Stimulated activated naive CD4-positive, alpha-beta T cell (primary cell): ENCODE measurements around the gene CCR3.

Experiments
- DNase-seq, 6 experiments: peaks; one replicate each; lab custom pipeline; 2025; lab: John Stamatoyannopoulos, UW

The CCR3 gene

DNA sequence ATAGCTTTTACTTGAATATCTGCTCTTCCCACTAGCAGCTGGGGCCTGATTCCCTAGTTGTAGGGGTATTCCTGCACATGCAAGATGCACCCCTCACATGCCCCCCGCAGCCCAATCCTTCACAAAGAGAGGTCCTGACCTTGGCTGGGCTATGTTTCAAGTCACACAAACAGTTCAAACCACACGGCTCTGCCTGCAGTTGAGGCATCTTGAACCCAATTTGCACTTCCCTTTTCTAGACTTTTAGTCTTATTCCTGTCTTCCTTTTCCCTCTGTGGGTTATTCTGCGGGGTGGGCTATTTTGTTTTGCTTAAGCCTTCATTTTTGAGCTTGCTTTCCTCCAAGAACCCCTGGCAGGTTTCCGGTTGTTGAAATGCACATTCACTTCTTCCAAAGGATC lies 20.9 kb upstream of the CCR3 start:
- DNase-seq, result no peak

DNA sequence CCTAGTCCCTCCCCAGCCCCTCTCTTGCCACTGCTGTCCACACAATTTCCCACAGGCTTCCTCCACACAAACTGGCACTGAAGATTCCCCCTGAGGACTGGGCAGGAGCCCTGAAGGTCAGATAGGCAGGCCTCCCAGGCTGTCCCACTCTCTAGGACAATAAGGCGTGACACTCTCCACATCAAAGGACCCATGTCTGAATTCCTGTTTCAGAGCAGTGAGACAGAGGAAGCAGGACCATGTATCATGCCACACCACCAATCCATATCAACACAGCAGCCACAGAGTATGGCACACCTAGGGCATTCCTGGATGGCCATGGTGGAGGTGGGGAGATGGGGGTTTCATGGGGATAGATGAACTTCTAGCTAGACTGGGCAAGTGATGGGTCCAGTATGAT lies 20.3 kb upstream of the CCR3 start:
- no peak for DNase-seq

GRCh38 chr3:46222435-46223161 lies 19.7 kb upstream of the CCR3 start:
- DNase-seq, result no peak

DNA sequence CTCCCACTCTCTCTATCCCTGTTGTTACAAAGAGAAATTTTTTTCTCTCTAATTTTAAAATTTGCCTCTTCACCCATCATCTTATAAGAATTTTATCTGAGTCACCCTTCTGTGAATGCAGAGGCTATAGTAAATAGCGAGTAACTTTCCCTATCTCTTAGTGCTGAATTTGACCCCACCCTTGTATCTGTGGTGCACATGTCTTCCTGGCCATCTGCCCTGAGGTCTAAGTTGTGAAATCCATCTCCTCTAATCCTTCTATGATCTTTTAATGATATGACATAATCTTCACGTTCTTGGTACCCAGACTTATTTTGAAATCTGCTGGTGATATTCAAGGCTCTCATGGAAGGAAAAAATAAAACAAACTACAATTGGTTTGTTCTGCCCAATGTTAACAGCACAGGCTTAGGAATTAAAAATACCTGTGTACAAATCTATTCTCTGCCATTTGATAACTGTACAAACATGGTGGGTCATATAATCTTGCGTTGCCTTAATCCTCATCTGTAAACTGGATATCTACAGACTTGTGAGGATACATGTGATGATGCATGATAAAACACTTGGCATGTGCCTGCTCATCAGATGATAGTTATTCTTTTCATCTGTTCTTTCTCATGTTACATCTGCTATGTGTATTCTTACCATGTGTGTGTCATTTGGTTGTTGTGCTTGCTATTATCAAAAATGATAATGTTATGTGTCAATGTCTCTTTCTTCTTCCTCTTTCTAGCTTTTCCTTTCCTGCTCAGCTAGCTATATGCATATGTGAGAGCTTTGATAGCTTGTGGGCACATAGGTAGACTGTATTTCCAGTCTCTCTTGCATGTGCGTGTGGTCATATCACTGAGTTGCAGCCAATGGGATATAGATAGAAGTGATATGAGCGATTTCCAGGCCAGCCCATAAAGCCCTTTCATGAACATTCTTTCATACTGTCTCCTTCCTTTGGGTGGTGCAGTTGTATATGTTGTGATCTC lies 13.7 kb upstream of the CCR3 start:
- no peak for DNase-seq

DNA sequence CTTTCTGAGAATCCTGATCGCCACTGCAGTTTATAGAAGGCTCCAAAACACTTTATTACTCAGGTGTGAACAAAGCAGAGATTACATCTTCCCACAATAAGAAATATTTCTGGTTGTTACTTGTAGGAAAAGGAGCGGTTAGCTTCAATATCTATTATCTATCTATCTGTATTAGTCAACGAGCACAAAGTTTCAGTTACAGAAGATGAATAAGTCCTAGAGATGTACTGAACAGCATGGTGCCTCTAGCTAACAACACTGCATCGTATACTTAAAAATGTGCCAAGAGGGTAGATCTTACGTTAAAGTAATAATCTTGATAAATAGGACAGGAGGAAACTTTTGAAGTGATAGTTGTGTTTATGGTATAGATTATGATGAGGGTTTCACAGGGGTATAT lies 10.9 kb upstream of the CCR3 start:
- no peak for DNase-seq

- no peak for DNase-seq
Observed at GRCh38 chr3:46233194-46233593, 9.1 kb upstream of the CCR3 start.

DNA sequence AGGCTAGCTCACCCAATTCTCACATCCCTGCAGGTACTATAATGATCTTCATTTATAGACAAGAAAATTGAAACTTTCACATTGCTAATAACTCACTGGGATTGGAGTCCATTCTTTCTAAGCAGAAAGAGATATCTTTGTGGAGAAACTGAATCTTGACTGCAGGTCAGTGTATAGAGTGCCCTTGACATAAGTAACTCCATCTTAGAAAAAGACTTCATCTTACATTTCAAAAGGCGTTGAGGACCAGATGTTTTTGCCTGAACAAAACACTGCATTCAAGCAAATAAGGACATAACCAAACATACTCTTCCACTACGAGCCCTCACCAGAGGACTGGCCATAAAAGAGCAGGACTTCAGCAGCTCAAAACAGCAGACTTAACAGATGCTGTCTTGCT lies 6.8 kb upstream of the CCR3 start:
- no peak for DNase-seq

- DNase-seq, result no peak
Observed at GRCh38 chr3:46236294-46237054, 5.8 kb upstream of the CCR3 start.

DNA sequence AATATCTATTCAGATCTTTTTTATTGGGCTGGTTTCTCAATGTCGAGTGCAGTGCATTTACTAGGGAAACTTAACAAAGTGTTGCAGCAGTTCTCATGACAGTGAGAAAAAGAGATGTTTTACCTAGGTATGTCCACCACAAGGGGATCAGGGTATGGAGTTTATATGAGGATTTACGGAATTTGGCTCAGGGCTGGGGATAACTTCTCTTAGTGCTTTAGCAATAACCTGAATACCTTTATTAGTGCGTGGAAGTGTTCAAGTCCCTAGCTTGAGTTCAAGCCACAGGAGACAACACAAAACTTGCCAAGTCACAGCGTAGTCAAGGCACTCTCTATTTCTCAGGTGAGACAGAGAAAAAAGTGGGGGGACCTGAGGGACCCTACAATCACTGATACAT lies 3.9 kb upstream of the CCR3 start:
- DNase-seq, result no peak

- DNase-seq, result no peak
Observed at GRCh38 chr3:46239301-46239938, 2.8 kb upstream of the CCR3 start.

GRCh38 chr3:46239952-46240351 lies 2.3 kb upstream of the CCR3 start:
- DNase-seq, result no peak

GRCh38 chr3:46243560-46243959 lies 1.3 kb downstream of the CCR3 start:
- DNase-seq, result no peak

GRCh38 chr3:46245146-46245545 lies 2.9 kb downstream of the CCR3 start:
- no peak for DNase-seq

DNA sequence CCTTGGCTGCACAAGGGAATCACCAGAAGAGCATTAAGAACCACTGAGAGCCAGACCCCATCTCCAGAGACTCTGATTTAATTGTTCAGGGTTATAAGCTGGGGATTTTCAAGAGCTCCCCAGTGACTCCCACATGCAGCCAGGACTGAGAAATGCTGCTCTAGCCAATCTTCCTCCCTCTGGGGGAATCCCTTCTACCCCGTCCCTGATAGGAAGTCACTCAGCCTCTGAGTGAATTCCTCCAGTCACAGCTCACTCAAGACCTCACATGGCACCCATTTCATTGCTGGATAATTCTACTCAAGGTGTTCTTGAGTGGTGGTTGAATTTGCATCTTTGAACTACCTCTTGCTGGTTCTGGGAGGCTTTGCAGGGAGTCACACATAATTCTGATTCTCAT lies 10.7 kb downstream of the CCR3 start:
- DNase-seq, result no peak

DNA sequence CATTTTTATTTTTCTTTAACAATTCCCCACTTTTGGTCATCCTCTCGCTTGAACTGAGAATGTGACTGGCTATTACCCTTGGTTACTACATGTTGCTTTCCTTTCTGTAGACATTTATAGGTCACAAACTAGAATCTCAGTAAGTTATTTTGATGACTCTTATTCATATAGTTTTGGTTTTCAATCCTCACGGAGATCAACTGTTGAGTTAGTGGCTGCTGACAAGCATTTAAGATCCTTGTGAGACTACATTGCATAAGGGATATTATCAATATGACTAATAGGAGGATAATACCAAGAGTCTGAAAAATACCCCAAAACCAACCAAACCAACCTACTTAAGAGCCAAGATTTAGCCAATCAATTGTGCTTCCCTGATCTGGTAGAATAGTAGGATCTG lies 16.3 kb downstream of the CCR3 start:
- no peak for DNase-seq

- DNase-seq, result no peak
Observed at GRCh38 chr3:46261926-46262594, 19.8 kb downstream of the CCR3 start.

- DNase-seq, result no peak
Observed at GRCh38 chr3:46264002-46264401, 21.7 kb downstream of the CCR3 start.

- no peak for DNase-seq
Observed at GRCh38 chr3:46266598-46266997, 24.3 kb downstream of the CCR3 start.

DNA sequence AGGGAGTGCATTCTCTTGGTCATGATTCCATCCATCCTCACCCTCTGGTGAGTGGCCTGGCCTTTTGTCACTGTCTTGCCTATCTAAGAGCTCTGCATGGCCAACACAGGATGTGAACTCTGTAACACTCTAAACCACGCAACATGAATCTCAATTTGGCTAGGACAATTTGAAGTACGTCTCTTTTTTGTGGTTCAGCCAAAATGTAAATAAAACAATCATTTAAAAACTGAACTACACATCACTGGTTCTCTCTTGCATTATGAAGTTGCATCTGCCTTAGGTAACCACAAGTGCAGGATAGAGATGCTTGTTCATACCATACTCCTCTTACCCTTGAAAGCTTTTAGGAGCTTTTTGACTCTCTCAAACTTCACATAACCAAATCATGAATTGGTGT lies 27.3 kb downstream of the CCR3 start:
- no peak for DNase-seq

DNA sequence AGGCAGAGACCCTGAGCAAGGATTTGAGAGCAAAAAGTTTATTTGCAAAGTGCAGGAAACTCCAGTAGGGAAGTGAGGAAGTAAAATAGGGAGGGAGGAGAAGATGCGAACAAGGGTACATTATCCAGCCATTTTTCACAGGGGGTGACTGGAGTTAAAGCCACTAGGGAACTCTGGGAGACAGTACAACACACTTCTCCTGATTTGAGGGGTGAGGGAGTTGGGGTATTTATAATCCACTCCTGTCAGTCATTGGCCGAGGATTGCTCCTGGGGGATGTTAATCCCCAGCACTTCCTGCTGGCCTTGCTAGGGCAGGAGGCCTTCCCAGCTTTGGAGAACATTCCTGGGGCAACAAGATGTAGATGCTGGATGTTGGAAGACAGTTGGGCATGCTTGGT lies 28.2 kb downstream of the CCR3 start:
- DNase-seq, result no peak

DNA sequence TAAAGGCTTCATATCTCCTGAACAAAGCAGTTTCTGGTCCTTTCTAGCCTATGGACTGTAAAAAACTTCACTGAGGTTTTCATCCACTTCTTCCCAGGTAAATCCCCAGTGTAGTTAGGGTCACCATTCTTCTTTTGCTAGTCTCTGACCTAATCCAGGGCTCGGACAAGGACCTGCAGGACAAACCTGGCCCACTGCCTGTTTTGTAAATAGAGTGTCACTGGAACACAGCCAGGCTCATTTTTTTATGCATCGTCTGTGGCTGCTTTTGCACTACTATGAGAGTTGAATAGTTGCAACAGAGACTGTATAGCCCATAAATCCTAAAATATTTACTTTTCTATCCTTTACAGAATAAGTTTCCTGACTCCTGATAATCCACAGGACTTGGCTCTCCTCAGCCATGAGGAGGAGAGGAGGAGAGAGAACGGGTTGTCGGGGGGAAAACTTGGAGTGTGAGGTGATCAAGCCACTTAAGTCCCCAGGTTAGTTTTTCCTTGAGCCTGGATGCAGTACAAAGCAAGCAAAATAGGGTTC lies 29.0 kb downstream of the CCR3 start:
- DNase-seq, result no peak
